IMR-90 (cell line): ENCODE results near the gene FRY. TPM values are rescaled to one million over a fixed set of nuclear protein-coding genes. Genes with fewer than 3 reads are reported as not detected.
A peak's percentile ranks its signal among the peaks of the same experiment; 100 is the strongest.

ENCODE experiments used
- ATAC-seq: fragments of 200-7000 bp; cut with Tn5 transposase; 2 replicates; pipeline ENCODE4 v1.9.1; 2020; ENCODE audit warnings: low read depth, mild to moderate bottlenecking, moderate library complexity
- BruUV-seq: library from RNA; stranded (reverse); fragments of 400-500 nt; replicated peaks from 2 replicates; lab custom pipeline; 2021; lab: Mats Ljungman, UMichigan
- CTCF ChIA-PET: fragments of 300-600 bp; formaldehyde crosslinking; extraction: SDS; loops from one replicate; lab custom pipeline; 2021; ENCODE audit warnings: antibody characterized with exemption; lab: Yijun Ruan, JAX
- POLR2A ChIA-PET: fragments of 300-600 bp; sonication (Branson Sonifier 250); formaldehyde crosslinking; loops from one replicate; lab custom pipeline; 2022; ENCODE audit warnings: antibody characterized with exemption; ENCODE audit not compliant: unreplicated experiment; lab: Charles Lee
- DNase-seq: peaks from one replicate; pipeline ENCODE4 v3.0.0; 2013
- H2AFZ ChIP-seq: replicated peaks from 2 replicates; pipeline ENCODE3; 2013; ENCODE audit warnings: low read length, mild to moderate bottlenecking; ENCODE audit not compliant: poor library complexity
- H2AK5ac ChIP-seq: 2 replicates; pipeline ENCODE4 v1.6.1; 2013; ENCODE audit warnings: low read depth, low read length, inconsistent platforms
- H2AK9ac ChIP-seq: replicated peaks from 2 replicates; pipeline ENCODE3; 2013; ENCODE audit warnings: mild to moderate bottlenecking, low read depth, low read length, moderate library complexity; ENCODE audit not compliant: poor library complexity
- H2BK120ac ChIP-seq: 2 replicates; pipeline ENCODE4 v1.6.1; 2013; ENCODE audit warnings: low read depth, low read length, inconsistent platforms
- H2BK15ac ChIP-seq: 3 replicates; pipeline ENCODE4 v1.6.1; 2013; ENCODE audit warnings: low read depth, low read length, inconsistent platforms
- H2BK20ac ChIP-seq: 2 replicates; pipeline ENCODE4 v1.6.1; 2013; ENCODE audit warnings: low read depth, mild to moderate bottlenecking, inconsistent platforms, low read length, moderate library complexity
- H2BK5ac ChIP-seq: 2 replicates; pipeline ENCODE4 v1.6.1; 2013; ENCODE audit warnings: mild to moderate bottlenecking, low read depth, low read length, inconsistent platforms; ENCODE audit not compliant: poor library complexity, severe bottlenecking
- H3K14ac ChIP-seq: replicated peaks from 2 replicates; pipeline ENCODE4 v1.6.1; 2013; ENCODE audit warnings: low read depth, low read length, inconsistent platforms
- H3K18ac ChIP-seq: 2 replicates; pipeline ENCODE4 v1.6.1; 2013; ENCODE audit warnings: low read depth, low read length, control low read depth
- H3K23ac ChIP-seq: 2 replicates; pipeline ENCODE4 v1.6.1; 2013; ENCODE audit warnings: low read depth, low read length, inconsistent platforms
- H3K27ac ChIP-seq: 2 replicates; pipeline ENCODE4 v1.5.1; 2013; ENCODE audit warnings: mild to moderate bottlenecking, control low read depth, low read length; ENCODE audit not compliant: insufficient read depth
- H3K27me3 ChIP-seq: 2 replicates; pipeline ENCODE4 v1.6.1; 2013; ENCODE audit warnings: low read length; ENCODE audit not compliant: control insufficient read depth, insufficient read depth
- H3K36me3 ChIP-seq: 2 replicates; pipeline ENCODE4 v1.6.1; 2013; ENCODE audit warnings: low read length, mixed read lengths; ENCODE audit not compliant: control insufficient read depth, insufficient read depth
- H3K4ac ChIP-seq: 2 replicates; pipeline ENCODE4 v1.6.1; 2013; ENCODE audit warnings: low read depth, low read length, inconsistent platforms
- H3K4me1 ChIP-seq: 2 replicates; pipeline ENCODE4 v1.6.1; 2013; ENCODE audit warnings: low read length, mixed read lengths; ENCODE audit not compliant: control insufficient read depth, insufficient read depth
- H3K4me2 ChIP-seq: 2 replicates; pipeline ENCODE4 v1.6.1; 2013; ENCODE audit warnings: low read depth, mild to moderate bottlenecking, control low read depth, low read length, moderate library complexity
- H3K4me3 ChIP-seq: 2 replicates; pipeline ENCODE4 v1.5.1; 2013; ENCODE audit warnings: low read depth, mild to moderate bottlenecking, control low read depth, low read length, moderate library complexity; ENCODE audit not compliant: insufficient read depth
- H3K56ac ChIP-seq: 2 replicates; pipeline ENCODE4 v1.6.1; 2013; ENCODE audit warnings: low read length, inconsistent platforms; ENCODE audit not compliant: insufficient read depth; ENCODE audit errors: extremely low read depth
- H3K79me1 ChIP-seq, 2 experiments: 2 replicates each; pipeline ENCODE4 v1.6.1; 2013; ENCODE audit warnings: low read length in 2 of 2, inconsistent platforms in 1 of 2, low read depth in 1 of 2
- H3K9ac ChIP-seq: 2 replicates; pipeline ENCODE4 v1.6.1; 2013; ENCODE audit warnings: low read depth, low read length, control low read depth
- H3K9me1 ChIP-seq: 2 replicates; pipeline ENCODE4 v1.6.1; 2013; ENCODE audit warnings: low read length, inconsistent platforms; ENCODE audit not compliant: insufficient read depth
- H3K9me3 ChIP-seq: 2 replicates; pipeline ENCODE4 v1.6.1; 2013; ENCODE audit warnings: low read length; ENCODE audit not compliant: control insufficient read depth, insufficient read depth
- H4K20me1 ChIP-seq: 2 replicates; pipeline ENCODE4 v1.6.1; 2013; ENCODE audit warnings: low read length, inconsistent platforms; ENCODE audit not compliant: insufficient read depth
- H4K5ac ChIP-seq: 2 replicates; pipeline ENCODE4 v1.6.1; 2013; ENCODE audit warnings: mild to moderate bottlenecking, low read depth, low read length, control low read depth
- H4K8ac ChIP-seq, 2 experiments: 2 replicates each; pipeline ENCODE4 v1.6.1; 2013; ENCODE audit warnings: low read depth in 2 of 2, low read length in 2 of 2, control low read depth in 1 of 2, inconsistent platforms in 1 of 2
- H4K91ac ChIP-seq: 2 replicates; pipeline ENCODE4 v1.6.1; 2013; ENCODE audit warnings: low read depth, low read length, inconsistent platforms; ENCODE audit not compliant: insufficient read depth
- BHLHE40 ChIP-seq: fragments of 150-350 bp; IDR thresholded peaks from 2 replicates; pipeline ENCODE4 v1.6.1; 2016; ENCODE audit warnings: mild to moderate bottlenecking, low read depth, low read length
- CEBPB ChIP-seq: IDR thresholded peaks from 2 replicates; pipeline ENCODE4 v1.6.1; 2012; ENCODE audit warnings: low read depth, low read length, improper control_type of control experiment
- CHD1 ChIP-seq: IDR thresholded peaks from 2 replicates; pipeline ENCODE4 v1.6.1; 2012; ENCODE audit warnings: low read depth, low read length, improper control_type of control experiment
- FOS ChIP-seq: fragments of 150-350 bp; IDR thresholded peaks from 2 replicates; pipeline ENCODE4 v1.6.1; 2016; ENCODE audit warnings: low read depth, low read length
- MAFK ChIP-seq: IDR thresholded peaks from 2 replicates; pipeline ENCODE4 v1.6.1; 2012; ENCODE audit warnings: low read depth, low read length, improper control_type of control experiment
- MAZ ChIP-seq: IDR thresholded peaks from 2 replicates; pipeline ENCODE4 v1.6.1; 2012; ENCODE audit warnings: low read depth, mild to moderate bottlenecking, low read length, improper control_type of control experiment, moderate library complexity, borderline replicate concordance
- MXI1 ChIP-seq: IDR thresholded peaks from 2 replicates; pipeline ENCODE4 v1.6.1; 2012; ENCODE audit warnings: low read depth, mild to moderate bottlenecking, low read length, moderate library complexity, borderline replicate concordance
- NFE2L2 ChIP-seq: fragments of 150-350 bp; IDR thresholded peaks from 2 replicates; pipeline ENCODE4 v1.6.1; 2016; ENCODE audit warnings: low read depth, mild to moderate bottlenecking, low read length
- RAD21 ChIP-seq: IDR thresholded peaks from 2 replicates; pipeline ENCODE4 v1.6.1; 2012; ENCODE audit warnings: low read length, improper control_type of control experiment
- RCOR1 ChIP-seq: IDR thresholded peaks from 2 replicates; pipeline ENCODE4 v1.6.1; 2012; ENCODE audit warnings: mild to moderate bottlenecking, low read length, improper control_type of control experiment; ENCODE audit not compliant: insufficient replicate concordance
- RFX5 ChIP-seq: IDR thresholded peaks from 2 replicates; pipeline ENCODE4 v1.8.0; 2012; ENCODE audit warnings: low read depth, mild to moderate bottlenecking, low read length, moderate library complexity
- WGBS, 2 experiments: methylation state at CpG; one replicate each; pipeline versions ENCODE4 v1.1.5 to v1.1.7; 2013; ENCODE audit warnings: missing lambda C conversion rate in 2 of 2; ENCODE audit not compliant: insufficient read length in 1 of 2; ENCODE audit errors: extremely low coverage in 2 of 2; 5-methylcytosine and 5-hydroxymethylcytosine counted together
- dilution Hi-C: fragments of 300-500 bp; cut with HindIII; formaldehyde crosslinking; loops from one replicate; pipeline ENCODE4 v1.14.3; 2018; ENCODE audit warnings: low sequenced_read_pairs; ENCODE audit not compliant: unreplicated experiment
- in situ Hi-C: fragments of 300-500 bp; cut with MboI; formaldehyde crosslinking; loops from 3 replicates; pipeline ENCODE4 v1.14.3; 2019; ENCODE audit warnings: low sequenced_read_pairs, inconsistent platforms, mixed read lengths
- intact Hi-C: fragments of 100-400 bp; cut with micrococcal nuclease; formaldehyde crosslinking; loops from 2 replicates; pipeline ENCODE4 v1.10.0; 2022
- polyA plus RNA-seq, 3 experiments: library from polyadenylated mRNA; depleted of rRNA; stranded (reverse); fragments of >200 nt; gene quantifications; 2 replicates each; pipeline ENCODE4 v1.2.3, GENCODE V29; 2012; ENCODE audit warnings: low replicate concordance in 1 of 3
- total RNA-seq: library from RNA; depleted of rRNA; stranded (reverse); fragments of >200 nt; gene quantifications from 2 replicates; pipeline ENCODE4 v1.2.3, GENCODE V29; 2012
- TF ChIP-seq, protein P1 (sequence below): fragments of 150-350 bp; IDR thresholded peaks from 2 replicates; pipeline ENCODE4 v1.6.1; 2016; ENCODE audit warnings: low read depth, mild to moderate bottlenecking, low read length, moderate library complexity, borderline replicate concordance
- TF ChIP-seq, protein P2 (sequence below): conservative IDR thresholded peaks from 2 replicates; pipeline ENCODE4 v1.5.1; 2012; ENCODE audit warnings: mild to moderate bottlenecking, low read depth, low read length, improper control_type of control experiment

Gene FRY
- total and polyA plus RNA-seq, 2 of the 4 experiments (the other 2 are of a cell fraction): 3.0 to 4.8 TPM

DNA sequence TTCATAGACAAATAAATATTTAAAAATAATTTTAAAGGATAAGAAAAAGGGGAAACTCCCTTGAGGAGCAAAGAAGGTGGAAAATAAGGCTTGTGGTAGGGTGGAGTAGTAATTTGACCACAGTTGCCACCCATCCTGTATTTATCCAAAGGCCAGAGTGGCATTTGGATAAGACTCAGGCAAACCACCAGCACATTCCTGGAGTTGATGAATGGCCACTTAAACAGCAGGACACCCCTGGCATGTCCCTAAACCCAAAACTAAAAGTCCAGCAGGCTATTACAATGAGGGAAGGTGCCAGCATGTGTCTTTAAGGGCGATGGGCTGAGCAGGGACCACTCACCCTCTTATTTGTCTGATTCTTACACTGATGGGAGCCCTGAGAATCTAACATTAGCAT, 9.8 kb upstream of the FRY start (continued):
- no peak for TF ChIP-seq BHLHE40
- no peak for TF ChIP-seq MXI1
- TF ChIP-seq MAFK: no peak
- TF ChIP-seq FOS: no peak

DNA sequence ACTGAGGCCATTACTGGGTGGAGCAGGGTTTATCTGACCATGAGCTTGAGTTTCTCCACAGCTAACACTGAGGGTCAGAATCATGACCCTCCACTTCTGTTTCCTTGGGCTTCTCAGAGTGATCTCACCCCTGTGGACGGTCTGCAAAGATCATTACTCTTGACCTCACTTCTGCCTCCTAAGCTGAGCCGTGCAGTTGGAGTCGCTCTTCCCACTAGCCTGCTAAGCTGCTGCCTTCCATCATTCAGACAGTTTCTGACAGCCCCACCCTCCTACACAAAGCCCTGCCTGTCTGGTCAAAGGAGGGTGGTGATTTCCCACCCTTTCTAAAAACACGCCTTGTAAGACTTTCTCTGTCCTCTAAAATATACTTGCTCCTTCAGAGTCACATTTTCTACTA, 9.3 kb upstream of the FRY start:
- H2BK5ac ChIP-seq: no peak overlapping the region
- H3K9me3 ChIP-seq: no peaks in the 10 kb centered on the region
- ChIA-PET POLR2A (no interaction called here), CTCF (no interaction called here)
- intact Hi-C loops (loop anchor here (5.0 kb wide), 1 partner anchor 225 kb away; no protein-coding TSS in a partner anchor), in situ Hi-C loops (loop anchor here (5.0 to 10.0 kb wide), 2 partner anchors 290 to 552 kb away; no protein-coding TSS in a partner anchor), dilution Hi-C loops (no loop called here)
- no peaks in the 10 kb centered on the region for H3K27me3 ChIP-seq
- BruUV-seq: no TSS peak
- H3K9me1 ChIP-seq: peaks cover 6% of the 10 kb centered on the region
- no peaks in the 10 kb centered on the region for H3K36me3 ChIP-seq
- H3K18ac ChIP-seq: peak overlapping the region; percentile 68; the same call in 1 of the 2 replicates
- peak; percentile 15; the same call in 1 of the 2 replicates for ATAC-seq
- no peak overlapping the region for H3K27ac ChIP-seq
- H3K4me1 ChIP-seq: peaks cover 3% of the 10 kb centered on the region; the same call in 1 of the 2 replicates
- no peak overlapping the region for H3K4me3 ChIP-seq
- peak overlapping the region; percentile 65 for H2AFZ ChIP-seq
- H3K4ac ChIP-seq: peak overlapping the region; percentile 48
- H2BK20ac ChIP-seq: peak overlapping the region; percentile 78; the same call in 1 of the 2 replicates
- H2BK15ac ChIP-seq: peak overlapping the region; percentile 34; the same call in 2 of the 3 replicates
- H4K5ac ChIP-seq: 0 out of 2 replicates have a peak overlapping the region, but pooled peaks have one; percentile 49
- H2AK5ac ChIP-seq: peak overlapping the region; percentile 56; the same call in 1 of the 2 replicates
- no peaks in the 10 kb centered on the region for H4K20me1 ChIP-seq
- TF ChIP-seq CHD1: no peak
- TF ChIP-seq, protein P1, sequence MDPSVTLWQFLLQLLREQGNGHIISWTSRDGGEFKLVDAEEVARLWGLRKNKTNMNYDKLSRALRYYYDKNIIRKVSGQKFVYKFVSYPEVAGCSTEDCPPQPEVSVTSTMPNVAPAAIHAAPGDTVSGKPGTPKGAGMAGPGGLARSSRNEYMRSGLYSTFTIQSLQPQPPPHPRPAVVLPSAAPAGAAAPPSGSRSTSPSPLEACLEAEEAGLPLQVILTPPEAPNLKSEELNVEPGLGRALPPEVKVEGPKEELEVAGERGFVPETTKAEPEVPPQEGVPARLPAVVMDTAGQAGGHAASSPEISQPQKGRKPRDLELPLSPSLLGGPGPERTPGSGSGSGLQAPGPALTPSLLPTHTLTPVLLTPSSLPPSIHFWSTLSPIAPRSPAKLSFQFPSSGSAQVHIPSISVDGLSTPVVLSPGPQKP: no peak
- TF ChIP-seq, protein P2, sequence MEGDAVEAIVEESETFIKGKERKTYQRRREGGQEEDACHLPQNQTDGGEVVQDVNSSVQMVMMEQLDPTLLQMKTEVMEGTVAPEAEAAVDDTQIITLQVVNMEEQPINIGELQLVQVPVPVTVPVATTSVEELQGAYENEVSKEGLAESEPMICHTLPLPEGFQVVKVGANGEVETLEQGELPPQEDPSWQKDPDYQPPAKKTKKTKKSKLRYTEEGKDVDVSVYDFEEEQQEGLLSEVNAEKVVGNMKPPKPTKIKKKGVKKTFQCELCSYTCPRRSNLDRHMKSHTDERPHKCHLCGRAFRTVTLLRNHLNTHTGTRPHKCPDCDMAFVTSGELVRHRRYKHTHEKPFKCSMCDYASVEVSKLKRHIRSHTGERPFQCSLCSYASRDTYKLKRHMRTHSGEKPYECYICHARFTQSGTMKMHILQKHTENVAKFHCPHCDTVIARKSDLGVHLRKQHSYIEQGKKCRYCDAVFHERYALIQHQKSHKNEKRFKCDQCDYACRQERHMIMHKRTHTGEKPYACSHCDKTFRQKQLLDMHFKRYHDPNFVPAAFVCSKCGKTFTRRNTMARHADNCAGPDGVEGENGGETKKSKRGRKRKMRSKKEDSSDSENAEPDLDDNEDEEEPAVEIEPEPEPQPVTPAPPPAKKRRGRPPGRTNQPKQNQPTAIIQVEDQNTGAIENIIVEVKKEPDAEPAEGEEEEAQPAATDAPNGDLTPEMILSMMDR: no peak
- TF ChIP-seq FOS: no peak
- no peak for TF ChIP-seq CEBPB
- TF ChIP-seq MAZ: no peak
- TF ChIP-seq MAFK: no peak
- TF ChIP-seq BHLHE40: no peak
- TF ChIP-seq RAD21: no peak
- no peak for TF ChIP-seq RFX5
- no peak for TF ChIP-seq NFE2L2
- TF ChIP-seq RCOR1: no peak
- H4K8ac ChIP-seq: peak overlapping the region in 1 of 2 experiments; percentile 50; a peak in 2 of 4 replicates
- H3K4me2 ChIP-seq: no peak overlapping the region
- H3K56ac ChIP-seq: no peak overlapping the region
- H2BK120ac ChIP-seq: peak overlapping the region; percentile 84
- peak overlapping the region; percentile 14; the same call in 1 of the 2 replicates for H4K91ac ChIP-seq
- peak overlapping the region; percentile 66 for H2AK9ac ChIP-seq
- H3K9ac ChIP-seq: no peak overlapping the region
- no peak for DNase-seq
- peak overlapping the region; percentile 61 for H3K14ac ChIP-seq
- 20% methylated on average over 1 of the region's 4 CpGs; no CpG with 5 or more reads in 1 of the 2 experiments for WGBS, 2 experiments
- peak overlapping the region; percentile 22; the same call in 1 of the 2 replicates for H3K23ac ChIP-seq
- H3K79me1 ChIP-seq: no peaks in the 10 kb centered on the region
